Hematopoietic multipotent progenitor cell treated with erythropoietin and hydrocortisone succinate and interleukin-3 and kit ligand, for 17 days (in vitro differentiated cells): ENCODE data around the gene OR2V2.

Experiments used
- DNase-seq: peaks from one replicate; pipeline ENCODE4 v3.0.0-alpha.2; 2015; ENCODE audit warnings: low spot score

OR2V2 gene

GRCh38 chr5:181145133-181145532, 2.3 kb upstream of the OR2V2 start:
- DNase-seq, result no peak

- DNase-seq, result no peak
Observed at GRCh38 chr5:181149355-181149754, 2.0 kb downstream of the OR2V2 start.

GRCh38 chr5:181149806-181150733, 2.7 kb downstream of the OR2V2 start:
- DNase-seq, result no peak

- DNase-seq, result no peak
Observed at GRCh38 chr5:181151146-181151545, 3.8 kb downstream of the OR2V2 start.

GRCh38 chr5:181152406-181152805, 5.0 kb downstream of the OR2V2 start:
- DNase-seq, result no peak

GRCh38 chr5:181153814-181154213, 6.4 kb downstream of the OR2V2 start:
- DNase-seq, result no peak

GRCh38 chr5:181156758-181157157, 9.4 kb downstream of the OR2V2 start:
- DNase-seq, result no peak

- no peak for DNase-seq
Observed at GRCh38 chr5:181158869-181159268, 11.5 kb downstream of the OR2V2 start.

GRCh38 chr5:181159286-181160151, 12.1 kb downstream of the OR2V2 start:
- peak; percentile 95 for DNase-seq

- DNase-seq, result peak; percentile 85
Observed at GRCh38 chr5:181160152-181160754, 12.9 kb downstream of the OR2V2 start.

GRCh38 chr5:181160755-181161533, 13.6 kb downstream of the OR2V2 start:
- DNase-seq, result peak; percentile 83

GRCh38 chr5:181161534-181162175, 14.3 kb downstream of the OR2V2 start:
- no peak for DNase-seq

- no peak for DNase-seq
Observed at GRCh38 chr5:181163487-181164075, 16.2 kb downstream of the OR2V2 start.

- no peak for DNase-seq
Observed at GRCh38 chr5:181164076-181164952, 16.9 kb downstream of the OR2V2 start.

GRCh38 chr5:181166812-181167733, 19.7 kb downstream of the OR2V2 start:
- DNase-seq, result no peak

- DNase-seq, result peak; percentile 61
Observed at GRCh38 chr5:181167814-181168488, 20.6 kb downstream of the OR2V2 start.

GRCh38 chr5:181168595-181169118, 21.3 kb downstream of the OR2V2 start:
- DNase-seq, result no peak
